ENCODE data around the gene ST6GALNAC3. TPM values are rescaled to one million over a fixed set of nuclear protein-coding genes. Genes with fewer than 3 reads are reported as not detected.

ST6GALNAC3 gene
- total RNA-seq, 1 donor from 2014 or later = 62.3 TPM

- H3K4me1 Mint-ChIP-seq = peaks cover 54% of the 10 kb centered on the region
- DNase-seq (ENCODE audit: low spot score in 2 of 2, unreplicated experiment in 2 of 2) = no peak
- H3K27me3 Mint-ChIP-seq (ENCODE audit: low read depth) = no peaks in the 10 kb centered on the region
- H3K4me3 Mint-ChIP-seq = no peak overlapping the region
- H3K9me3 Mint-ChIP-seq = no peaks in the 10 kb centered on the region
- H3K27ac Mint-ChIP-seq = no peak overlapping the region
- TF ChIP-seq CTCF (IDR thresholded peaks at IDR 0.05; ENCODE audit: unreplicated experiment) = no peak
- H3K36me3 Mint-ChIP-seq = peaks cover 3% of the 10 kb centered on the region
Observed at GRCh38 chr1:76105372-76105771, 30.8 kb downstream of the ST6GALNAC3 start.

DNA sequence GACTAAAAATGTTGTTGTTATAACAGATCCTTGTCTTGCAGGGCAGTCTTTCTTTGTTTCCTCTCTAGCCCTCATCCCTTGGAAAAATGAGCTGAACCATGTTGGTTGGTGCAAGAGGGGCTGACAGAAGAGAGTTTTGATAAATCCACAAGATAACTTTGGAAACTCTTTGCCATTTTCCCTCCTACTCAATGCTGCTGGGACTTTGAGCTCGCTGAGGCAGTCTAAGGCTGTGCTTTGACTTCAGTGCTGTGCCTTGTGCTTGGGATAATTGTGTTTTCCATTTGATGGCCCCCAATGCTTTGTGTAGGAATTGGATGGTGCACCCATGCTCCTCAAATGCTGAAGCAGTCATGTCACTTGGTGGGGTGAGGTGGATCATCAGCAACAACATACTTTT, 31.7 kb downstream of the ST6GALNAC3 start:
- Mint-ChIP-seq H3K36me3 (peaks cover 6% of the 10 kb centered on the region), H3K9me3 (no peaks in the 10 kb centered on the region), H3K4me3 (no peak overlapping the region), H3K27ac (no peak overlapping the region), H3K4me1 (peaks cover 61% of the 10 kb centered on the region), H3K27me3 (ENCODE audit: low read depth) (no peaks in the 10 kb centered on the region)
- DNase-seq (ENCODE audit: low spot score in 2 of 2, unreplicated experiment in 2 of 2) = no peak
- TF ChIP-seq CTCF (IDR thresholded peaks at IDR 0.05; ENCODE audit: unreplicated experiment) = no peak

- Mint-ChIP-seq H3K27ac (no peak overlapping the region), H3K36me3 (peaks cover 6% of the 10 kb centered on the region), H3K27me3 (ENCODE audit: low read depth) (no peaks in the 10 kb centered on the region), H3K9me3 (no peaks in the 10 kb centered on the region), H3K4me3 (no peak overlapping the region), H3K4me1 (peaks cover 61% of the 10 kb centered on the region)
- no peak for DNase-seq (ENCODE audit: low spot score in 2 of 2, unreplicated experiment in 2 of 2)
- no peak for TF ChIP-seq CTCF (IDR thresholded peaks at IDR 0.05; ENCODE audit: unreplicated experiment)
Observed at GRCh38 chr1:76106719-76107235, 32.2 kb downstream of the ST6GALNAC3 start.

DNA sequence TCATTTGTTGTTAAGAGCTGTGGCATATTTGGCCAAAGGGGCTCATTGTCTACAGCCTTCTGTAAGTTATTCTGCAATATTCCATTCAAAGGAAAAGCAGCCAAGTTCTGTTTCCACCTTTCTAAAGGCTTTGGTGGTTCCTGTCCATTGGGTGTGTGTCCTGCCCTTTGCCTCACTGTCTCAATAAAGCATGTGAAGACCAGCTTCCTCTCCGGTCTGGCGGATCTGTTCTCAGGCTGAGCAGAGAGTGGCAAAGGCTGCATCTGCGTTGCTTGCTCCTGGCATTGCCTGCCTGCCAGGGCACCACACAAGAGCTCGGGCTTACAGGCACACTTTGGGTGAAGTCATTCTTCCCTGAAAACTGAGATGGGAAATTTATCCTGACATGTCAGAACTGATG, 34.9 kb downstream of the ST6GALNAC3 start:
- peak overlapping the region; percentile 36 for H3K27ac Mint-ChIP-seq
- TF ChIP-seq CTCF (IDR thresholded peaks at IDR 0.05; ENCODE audit: unreplicated experiment) = no peak
- H3K4me1 Mint-ChIP-seq = peaks cover 44% of the 10 kb centered on the region
- H3K27me3 Mint-ChIP-seq (ENCODE audit: low read depth) = no peaks in the 10 kb centered on the region
- H3K36me3 Mint-ChIP-seq = peaks cover 6% of the 10 kb centered on the region
- no peak for DNase-seq (ENCODE audit: low spot score in 2 of 2, unreplicated experiment in 2 of 2)
- no peak overlapping the region for H3K4me3 Mint-ChIP-seq
- H3K9me3 Mint-ChIP-seq = no peaks in the 10 kb centered on the region

DNA sequence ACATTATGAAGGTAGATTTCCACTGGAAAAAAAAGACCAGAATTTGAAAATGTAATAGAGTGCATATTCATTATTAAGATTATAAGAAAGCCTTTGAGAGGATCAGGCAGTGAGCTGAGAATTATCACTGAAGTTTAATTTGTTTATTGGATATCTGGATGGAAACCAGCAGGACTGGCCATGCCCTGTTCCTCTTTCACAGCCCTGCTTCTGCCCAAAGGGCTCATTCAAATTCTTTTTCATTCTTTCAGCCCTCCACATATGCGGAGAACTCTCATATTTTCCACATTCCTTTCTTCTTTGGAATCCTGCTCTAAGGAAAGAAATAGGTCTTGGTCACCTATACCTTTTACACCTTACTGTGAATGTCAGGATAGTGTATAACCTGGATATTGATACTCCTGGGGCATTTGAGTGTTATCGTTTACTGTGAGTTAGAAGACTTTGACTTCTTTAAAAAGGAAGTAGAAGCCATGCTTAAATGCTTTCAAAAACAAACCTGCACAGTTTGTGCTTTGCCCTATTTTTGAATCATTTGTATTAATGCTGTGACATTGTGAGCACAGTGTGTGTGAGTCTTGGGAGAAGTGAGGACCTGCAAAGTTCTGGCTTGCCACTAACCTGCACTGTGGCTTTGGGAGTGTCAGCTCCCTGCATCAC, 35.5 kb downstream of the ST6GALNAC3 start:
- H3K4me3 Mint-ChIP-seq = no peak overlapping the region
- H3K27me3 Mint-ChIP-seq (ENCODE audit: low read depth) = no peaks in the 10 kb centered on the region
- TF ChIP-seq CTCF (IDR thresholded peaks at IDR 0.05; ENCODE audit: unreplicated experiment) = no peak
- H3K4me1 Mint-ChIP-seq = peaks cover 40% of the 10 kb centered on the region
- no peak for DNase-seq (ENCODE audit: low spot score in 2 of 2, unreplicated experiment in 2 of 2)
- peak overlapping the region; percentile 90 for H3K27ac Mint-ChIP-seq
- H3K36me3 Mint-ChIP-seq = peaks cover 9% of the 10 kb centered on the region
- H3K9me3 Mint-ChIP-seq = no peaks in the 10 kb centered on the region

Measured in mesothelial cell of epicardium (in vitro differentiated cells).